HEK293 (cell line): ENCODE results near the gene COL9A3.

ENCODE experiments used
- CTCF ChIA-PET: fragments of 350-600 bp; formaldehyde crosslinking; extraction: SDS; loops from one replicate; lab custom pipeline; 2021; ENCODE audit warnings: antibody characterized with exemption; lab: Yijun Ruan, JAX
- POLR2A ChIA-PET: fragments of 300-600 bp; formaldehyde crosslinking; extraction: SDS; loops from one replicate; lab custom pipeline; 2020; ENCODE audit warnings: antibody characterized with exemption, inconsistent platforms; lab: Yijun Ruan, JAX
- H3K27ac ChIP-seq: fragments of 200-500 bp; sonication (Bioruptor generic); 2 replicates; pipeline ENCODE4 v1.5.1; 2014; ENCODE audit warnings: low read depth, low read length, control low read depth, inconsistent platforms; ENCODE audit errors: extremely low read depth
- H3K36me3 ChIP-seq, 2 experiments: fragments of 200-500 bp in 1 of 2; sonication (Bioruptor generic) in 1 of 2; 1 replicate in 1 of 2; 2 replicates in 1 of 2; pipeline ENCODE4 v1.5.1; 2014 to 2017; ENCODE audit warnings: inconsistent platforms in 2 of 2, low read length in 2 of 2; ENCODE audit not compliant: control insufficient read depth in 2 of 2, insufficient read depth in 1 of 2
- H3K4me1 ChIP-seq: fragments of 200-500 bp; sonication (Bioruptor generic); 2 replicates; pipeline ENCODE4 v1.5.1; 2014; ENCODE audit warnings: mild to moderate bottlenecking, low read length, inconsistent platforms; ENCODE audit not compliant: control insufficient read depth, insufficient read depth
- H3K4me3 ChIP-seq: 2 replicates; pipeline ENCODE4 v1.5.1; 2011; ENCODE audit warnings: low read depth, mild to moderate bottlenecking, control low read depth, low read length, moderate library complexity
- H3K9me3 ChIP-seq: fragments of 200-500 bp; sonication (Bioruptor generic); 2 replicates; pipeline ENCODE4 v1.5.1; 2014; ENCODE audit warnings: low read depth, low read length, inconsistent platforms; ENCODE audit not compliant: control insufficient read depth, insufficient read depth
- EGR2 ChIP-seq: fragments of 450-650 bp; formaldehyde crosslinking; IDR thresholded peaks from 2 replicates; pipeline ENCODE4 v1.5.1; 2016; ENCODE audit warnings: low read depth, missing biosample characterization, missing genetic modification characterization
- GLIS2 ChIP-seq: fragments of 450-650 bp; formaldehyde crosslinking; IDR thresholded peaks from 2 replicates; pipeline ENCODE4 v1.5.1; 2016; ENCODE audit warnings: missing biosample characterization, missing genetic modification characterization
- HOXD13 ChIP-seq: sonication (generic); formaldehyde crosslinking; IDR thresholded peaks from 2 replicates; pipeline ENCODE4 v1.8.0; 2022; ENCODE audit warnings: missing genetic modification reagents, borderline replicate concordance
- OSR2 ChIP-seq: fragments of 450-650 bp; formaldehyde crosslinking; IDR thresholded peaks from 2 replicates; pipeline ENCODE4 v1.5.1; 2016; ENCODE audit warnings: missing biosample characterization, missing genetic modification characterization
- SCRT2 ChIP-seq: fragments of 450-650 bp; formaldehyde crosslinking; IDR thresholded peaks from 2 replicates; pipeline ENCODE4 v1.5.1; 2016; ENCODE audit warnings: missing biosample characterization, missing genetic modification characterization
- YY2 ChIP-seq: fragments of 450-650 bp; formaldehyde crosslinking; IDR thresholded peaks from 2 replicates; pipeline ENCODE4 v1.5.1; 2016; ENCODE audit warnings: missing biosample characterization, missing genetic modification characterization
- ZBTB11 ChIP-seq: fragments of 450-650 bp; formaldehyde crosslinking; conservative IDR thresholded peaks from 2 replicates; pipeline ENCODE4 v1.5.1; 2016; ENCODE audit warnings: low read depth, missing biosample characterization, missing genetic modification characterization
- ZBTB21 ChIP-seq: fragments of 450-650 bp; formaldehyde crosslinking; IDR thresholded peaks from 2 replicates; pipeline ENCODE4 v1.5.1; 2017; ENCODE audit warnings: missing biosample characterization, missing genetic modification characterization
- ZEB2 ChIP-seq: fragments of 450-650 bp; formaldehyde crosslinking; IDR thresholded peaks from 2 replicates; pipeline ENCODE4 v1.5.1; 2016; ENCODE audit warnings: missing biosample characterization, missing genetic modification characterization
- ZFHX2 ChIP-seq: fragments of 450-650 bp; formaldehyde crosslinking; conservative IDR thresholded peaks from 2 replicates; pipeline ENCODE4 v1.5.1; 2016; ENCODE audit warnings: missing biosample characterization, missing genetic modification characterization
- ZNF174 ChIP-seq: fragments of 450-650 bp; formaldehyde crosslinking; IDR thresholded peaks from 2 replicates; pipeline ENCODE4 v1.5.0; 2017; ENCODE audit warnings: missing biosample characterization, mild to moderate bottlenecking, missing genetic modification characterization
- ZNF175 ChIP-seq: fragments of 450-650 bp; formaldehyde crosslinking; IDR thresholded peaks from 2 replicates; pipeline ENCODE4 v1.5.1; 2016; ENCODE audit warnings: missing biosample characterization, missing genetic modification characterization
- ZNF18 ChIP-seq: fragments of 450-650 bp; formaldehyde crosslinking; IDR thresholded peaks from 2 replicates; pipeline ENCODE4 v1.5.1; 2016; ENCODE audit warnings: missing biosample characterization, missing genetic modification characterization
- ZNF449 ChIP-seq: fragments of 450-650 bp; formaldehyde crosslinking; IDR thresholded peaks from 2 replicates; pipeline ENCODE4 v1.5.1; 2017; ENCODE audit warnings: missing biosample characterization, mild to moderate bottlenecking, missing genetic modification characterization, moderate library complexity
- ZNF530 ChIP-seq: fragments of 450-650 bp; formaldehyde crosslinking; IDR thresholded peaks from 2 replicates; pipeline ENCODE4 v1.5.1; 2016; ENCODE audit warnings: low read depth, missing biosample characterization, missing genetic modification characterization
- ZNF548 ChIP-seq: fragments of 450-650 bp; formaldehyde crosslinking; IDR thresholded peaks from 2 replicates; pipeline ENCODE4 v1.5.1; 2016; ENCODE audit warnings: missing biosample characterization, missing genetic modification characterization

The COL9A3 gene

GRCh38 chr20:62814060-62814708, 2.7 kb upstream of the COL9A3 start:
- H3K27ac ChIP-seq, result no peak overlapping the region
- no peak overlapping the region for H3K4me3 ChIP-seq
- H3K9me3 ChIP-seq, result no peaks in the 10 kb centered on the region
- TF ChIP-seq ZNF449, result no peak
- TF ChIP-seq EGR2 (tag by site-specific recombination), result 0 out of 2 replicates have a peak, but pooled peaks have one; percentile 35
- TF ChIP-seq GLIS2 (tag by site-specific recombination), result peak; percentile 36; the same call in 1 of the 2 replicates
- TF ChIP-seq SCRT2, result peak; percentile 47; the same call in 1 of the 2 replicates
- TF ChIP-seq ZFHX2, result peak; percentile 32; the same call in 1 of the 2 replicates
- no peak for TF ChIP-seq OSR2 (tag by site-specific recombination)
- ChIA-PET CTCF (interaction anchor here (0.6 kb wide), 1 partner anchor 627 kb away, joined by 3 read pairs; no protein-coding TSS in a partner anchor), POLR2A (interaction anchor here (1.7 kb wide), 1 partner anchor 11 kb away, joined by 6 read pairs; no protein-coding TSS in a partner anchor)
- peaks cover 0 to 42% of the 10 kb centered on the region in 2 experiments; a peak in 1 of 3 replicates for H3K36me3 ChIP-seq
- H3K4me1 ChIP-seq, result peaks cover 6% of the 10 kb centered on the region; the same call in 1 of the 2 replicates

- no peaks in the 10 kb centered on the region for H3K9me3 ChIP-seq
- TF ChIP-seq ZNF174 (tag by site-specific recombination), result no peak
- TF ChIP-seq ZNF18 (tag by site-specific recombination), result no peak
- TF ChIP-seq YY2 (tag by site-specific recombination), result no peak
- no peak for TF ChIP-seq ZNF530
- no peak for TF ChIP-seq ZEB2 (tag by site-specific recombination)
- no peak for TF ChIP-seq ZBTB21 (tag by site-specific recombination)
- TF ChIP-seq ZNF548 (tag by site-specific recombination), result no peak
- no peak for TF ChIP-seq ZNF175 (tag by site-specific recombination)
- TF ChIP-seq ZBTB11, result no peak
- no peak for TF ChIP-seq ZFHX2
- no peak for TF ChIP-seq HOXD13 (CRISPR knock-in tag)
- H3K4me3 ChIP-seq, result no peak overlapping the region
- POLR2A ChIA-PET, result interaction anchor here (1.7 kb wide), 1 partner anchor 10 kb away, joined by 6 read pairs; no protein-coding TSS in a partner anchor
- H3K36me3 ChIP-seq, result peaks cover 0 to 37% of the 10 kb centered on the region in 2 experiments; a peak in 1 of 3 replicates
- H3K27ac ChIP-seq, result no peak overlapping the region
- CTCF ChIA-PET, result interaction anchor here (0.6 to 1.4 kb wide), 2 partner anchors 23 to 627 kb away, joined by 3 to 5 read pairs; no protein-coding TSS in a partner anchor
- H3K4me1 ChIP-seq, result peaks cover 6% of the 10 kb centered on the region; the same call in 1 of the 2 replicates
Measured at GRCh38 chr20:62814709-62815065, 2.2 kb upstream of the COL9A3 start.
